GM12865 (cell line): ENCODE measurements around the gene PPP1R14C.

Experiments used
- DNase-seq: peaks from one replicate; pipeline ENCODE4 v3.0.0; 2010; ENCODE audit warnings: low read depth
- H3K4me3 ChIP-seq: 2 replicates; pipeline ENCODE4 v1.5.1; 2011; ENCODE audit warnings: mild to moderate bottlenecking, low read depth, low read length, control low read depth
- TF ChIP-seq, protein P1 (sequence below): IDR thresholded peaks from 2 replicates; pipeline ENCODE4 v1.5.1; 2011; ENCODE audit warnings: low read length, control low read depth, low read depth, inconsistent platforms; ENCODE audit not compliant: insufficient read depth; ENCODE audit errors: missing control alignments

The PPP1R14C gene

GRCh38 chr6:150200428-150201100, 57.7 kb downstream of the PPP1R14C start:
- no peak overlapping the region for H3K4me3 ChIP-seq
- TF ChIP-seq, protein P1, sequence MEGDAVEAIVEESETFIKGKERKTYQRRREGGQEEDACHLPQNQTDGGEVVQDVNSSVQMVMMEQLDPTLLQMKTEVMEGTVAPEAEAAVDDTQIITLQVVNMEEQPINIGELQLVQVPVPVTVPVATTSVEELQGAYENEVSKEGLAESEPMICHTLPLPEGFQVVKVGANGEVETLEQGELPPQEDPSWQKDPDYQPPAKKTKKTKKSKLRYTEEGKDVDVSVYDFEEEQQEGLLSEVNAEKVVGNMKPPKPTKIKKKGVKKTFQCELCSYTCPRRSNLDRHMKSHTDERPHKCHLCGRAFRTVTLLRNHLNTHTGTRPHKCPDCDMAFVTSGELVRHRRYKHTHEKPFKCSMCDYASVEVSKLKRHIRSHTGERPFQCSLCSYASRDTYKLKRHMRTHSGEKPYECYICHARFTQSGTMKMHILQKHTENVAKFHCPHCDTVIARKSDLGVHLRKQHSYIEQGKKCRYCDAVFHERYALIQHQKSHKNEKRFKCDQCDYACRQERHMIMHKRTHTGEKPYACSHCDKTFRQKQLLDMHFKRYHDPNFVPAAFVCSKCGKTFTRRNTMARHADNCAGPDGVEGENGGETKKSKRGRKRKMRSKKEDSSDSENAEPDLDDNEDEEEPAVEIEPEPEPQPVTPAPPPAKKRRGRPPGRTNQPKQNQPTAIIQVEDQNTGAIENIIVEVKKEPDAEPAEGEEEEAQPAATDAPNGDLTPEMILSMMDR = no peak
- no peak for DNase-seq

DNA sequence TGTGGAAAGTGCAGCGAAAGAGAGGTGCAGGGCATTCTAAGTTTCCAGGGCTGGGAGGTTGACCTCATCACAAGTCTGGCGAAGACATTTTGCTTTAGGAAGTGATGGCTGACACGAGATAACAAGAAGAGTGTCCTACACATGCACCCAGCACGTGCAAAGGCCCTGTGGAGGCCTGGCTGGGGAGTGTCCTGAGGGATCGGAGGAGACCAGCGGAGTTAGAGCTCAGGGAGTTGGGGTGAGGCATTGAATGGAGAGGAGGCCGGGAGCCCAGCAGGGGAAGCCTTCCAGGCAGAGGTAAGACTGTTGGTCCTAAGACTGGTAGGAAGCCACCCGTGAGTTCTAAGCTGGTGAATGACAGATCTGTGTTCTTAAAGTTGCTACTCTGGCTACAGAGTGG, 58.4 kb downstream of the PPP1R14C start:
- no peak overlapping the region for H3K4me3 ChIP-seq
- TF ChIP-seq, protein P1 = no peak
- no peak for DNase-seq

GRCh38 chr6:150201772-150202329, 59.0 kb downstream of the PPP1R14C start:
- no peak overlapping the region for H3K4me3 ChIP-seq
- DNase-seq = no peak
- TF ChIP-seq, protein P1 = no peak

DNA sequence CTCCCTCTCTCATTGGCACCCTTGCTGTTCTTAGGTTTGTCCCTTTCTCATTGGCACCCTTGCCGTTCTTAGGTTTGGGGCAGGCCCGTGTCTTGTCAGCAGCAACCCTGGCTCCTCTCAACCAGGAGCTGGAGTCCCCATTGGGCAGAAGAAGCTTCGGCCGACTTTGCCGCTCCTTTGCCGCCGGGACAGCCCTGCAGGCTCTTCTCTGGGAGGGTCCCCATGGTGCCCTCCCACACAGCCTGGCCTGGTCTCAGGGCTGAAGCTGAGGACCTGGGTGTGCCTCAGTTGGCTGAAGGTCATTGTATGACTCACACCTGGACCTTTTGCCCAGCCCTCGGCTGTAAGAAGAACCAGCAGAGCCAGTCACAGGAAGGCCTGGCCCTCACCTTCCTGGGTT, 59.6 kb downstream of the PPP1R14C start:
- DNase-seq = no peak
- TF ChIP-seq, protein P1 = no peak

GRCh38 chr6:150202934-150203333, 60.1 kb downstream of the PPP1R14C start:
- DNase-seq = no peak
- TF ChIP-seq, protein P1 = no peak
- no peak overlapping the region for H3K4me3 ChIP-seq

More for the DNA sequence above, 59.6 kb downstream of the PPP1R14C start:
- no peak overlapping the region for H3K4me3 ChIP-seq

- TF ChIP-seq, protein P1 = no peak
- no peak for DNase-seq
- H3K4me3 ChIP-seq = no peak overlapping the region
Measured at GRCh38 chr6:150203378-150203777, 60.5 kb downstream of the PPP1R14C start.
